Activated CD4-positive, CD25-positive, alpha-beta regulatory T cell treated with anti-CD3 and anti-CD28 coated beads, Interleukin-2, amount 50 U/mL, for 16 hours (primary cell): ENCODE measurements around the gene KCNH6.

Source experiments
- DNase-seq: peaks from one replicate; pipeline ENCODE4 v3.0.0-alpha.2; 2020; ENCODE audit warnings: low read depth, low spot score

KCNH6 gene

GRCh38 chr17:63550817-63551639 is 27.9 kb downstream of the KCNH6 start:
- no peak for DNase-seq

- DNase-seq = no peak
Observed at GRCh38 chr17:63552211-63552610, 29.1 kb downstream of the KCNH6 start.

DNA sequence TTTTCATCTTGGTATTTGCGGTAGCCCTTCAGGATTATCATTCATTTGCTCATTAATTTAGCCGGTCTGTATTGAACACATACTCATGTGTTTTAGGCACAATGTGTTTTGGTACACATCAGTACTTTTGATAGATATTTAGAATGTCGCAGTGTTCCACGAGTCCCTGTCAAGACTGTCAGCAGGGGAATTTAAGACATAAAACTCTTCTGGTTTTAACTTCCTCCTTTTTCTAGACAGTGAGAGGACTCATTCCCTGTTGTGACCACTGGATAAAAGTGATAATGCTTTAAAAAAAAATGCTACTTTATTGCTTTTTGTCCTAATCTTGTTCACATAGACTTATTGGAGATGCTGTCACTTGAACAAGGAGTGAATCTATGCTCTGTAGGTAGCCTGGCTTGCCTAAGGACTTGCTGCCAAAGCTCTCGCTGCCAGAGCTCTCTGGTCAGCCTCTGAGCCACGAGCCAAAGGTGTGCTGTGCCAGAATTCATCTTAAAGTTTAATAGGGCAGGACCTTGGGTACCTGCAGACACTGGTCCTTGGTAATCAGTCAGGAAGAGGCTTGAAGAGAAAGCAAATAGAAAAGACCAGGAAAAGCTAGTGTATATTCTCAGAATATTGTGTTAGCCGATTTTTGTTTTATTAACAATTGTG is 32.5 kb downstream of the KCNH6 start:
- DNase-seq = no peak

DNA sequence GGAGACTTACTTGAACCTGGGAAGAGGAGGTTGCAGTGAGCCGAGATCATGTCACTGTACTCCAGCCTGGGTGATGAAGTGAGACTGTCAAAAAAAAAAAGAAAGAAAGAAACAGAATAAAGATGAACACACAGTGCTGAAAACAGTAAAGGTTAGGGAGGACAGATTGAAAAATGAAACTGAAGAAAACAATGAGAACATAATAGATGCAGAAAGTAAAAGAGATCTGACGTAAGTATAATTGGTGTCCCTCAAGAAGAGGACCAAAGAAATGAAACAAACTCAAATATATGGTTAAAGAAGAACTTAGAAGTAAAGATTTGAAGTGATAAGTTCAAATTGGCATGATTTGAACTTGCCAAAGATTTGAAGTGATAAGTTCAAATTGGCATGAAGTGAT is 34.3 kb downstream of the KCNH6 start:
- no peak for DNase-seq

GRCh38 chr17:63558441-63558840 is 35.3 kb downstream of the KCNH6 start:
- DNase-seq = no peak

DNA sequence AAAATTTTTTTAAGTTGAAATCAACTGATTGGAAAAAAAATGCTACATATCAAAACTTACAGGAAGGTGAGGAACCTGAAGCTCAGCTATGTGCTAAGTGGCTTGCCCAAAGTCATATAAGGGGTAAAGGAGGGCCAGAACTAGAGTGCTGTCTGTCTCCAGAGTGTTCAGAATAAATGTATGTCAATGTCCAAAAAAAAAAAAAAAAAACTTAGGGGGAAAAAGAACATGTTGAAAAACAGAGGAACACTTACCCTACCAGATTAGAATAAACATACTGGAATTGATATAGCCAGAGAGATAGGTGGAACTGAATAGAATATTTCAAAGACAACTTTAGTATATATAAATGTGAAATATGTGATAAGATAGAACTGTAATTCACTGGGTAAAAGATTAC is 38.7 kb downstream of the KCNH6 start:
- no peak for DNase-seq

GRCh38 chr17:63563339-63563738 is 40.2 kb downstream of the KCNH6 start:
- DNase-seq = no peak

GRCh38 chr17:63564562-63564961 is 41.4 kb downstream of the KCNH6 start:
- DNase-seq = no peak

DNA sequence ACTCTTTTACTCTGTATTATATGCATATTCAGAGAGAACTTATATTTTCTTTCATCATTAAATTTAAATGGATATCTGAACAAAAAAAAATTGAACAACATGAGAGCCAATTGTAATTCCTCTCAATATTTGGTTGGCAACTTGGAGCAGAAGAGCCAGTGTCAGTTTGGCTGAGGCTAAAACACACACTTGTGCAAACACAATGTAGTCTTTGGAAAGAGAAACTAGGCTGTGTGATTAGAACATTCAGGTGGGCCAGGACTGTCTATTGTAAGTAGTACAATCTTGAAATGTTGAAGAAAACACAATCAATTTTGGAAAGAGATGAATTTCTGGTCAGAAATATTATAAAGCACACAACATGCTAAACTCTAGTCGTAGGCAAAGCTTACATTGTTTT is 44.1 kb downstream of the KCNH6 start:
- DNase-seq = no peak

DNA sequence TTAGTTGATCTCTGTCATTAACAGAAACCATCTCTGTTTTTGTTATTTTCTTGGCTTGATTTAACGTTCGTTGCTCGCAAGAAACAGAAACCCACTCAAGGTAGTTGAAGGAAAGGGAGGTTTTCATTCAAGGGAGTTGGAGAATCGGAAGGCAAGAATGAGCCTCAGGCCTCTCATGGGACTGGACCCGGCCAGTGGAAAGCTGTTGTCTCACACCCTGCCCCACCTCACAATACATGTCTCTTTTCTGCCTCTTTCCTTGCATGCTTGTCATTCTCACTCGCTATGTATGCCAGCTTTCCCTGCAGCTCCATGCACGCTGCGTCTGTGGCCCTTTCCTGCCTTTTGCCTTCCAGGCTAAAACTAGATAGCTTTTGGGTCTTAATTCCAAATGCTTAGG is 45.4 kb downstream of the KCNH6 start:
- no peak for DNase-seq

DNA sequence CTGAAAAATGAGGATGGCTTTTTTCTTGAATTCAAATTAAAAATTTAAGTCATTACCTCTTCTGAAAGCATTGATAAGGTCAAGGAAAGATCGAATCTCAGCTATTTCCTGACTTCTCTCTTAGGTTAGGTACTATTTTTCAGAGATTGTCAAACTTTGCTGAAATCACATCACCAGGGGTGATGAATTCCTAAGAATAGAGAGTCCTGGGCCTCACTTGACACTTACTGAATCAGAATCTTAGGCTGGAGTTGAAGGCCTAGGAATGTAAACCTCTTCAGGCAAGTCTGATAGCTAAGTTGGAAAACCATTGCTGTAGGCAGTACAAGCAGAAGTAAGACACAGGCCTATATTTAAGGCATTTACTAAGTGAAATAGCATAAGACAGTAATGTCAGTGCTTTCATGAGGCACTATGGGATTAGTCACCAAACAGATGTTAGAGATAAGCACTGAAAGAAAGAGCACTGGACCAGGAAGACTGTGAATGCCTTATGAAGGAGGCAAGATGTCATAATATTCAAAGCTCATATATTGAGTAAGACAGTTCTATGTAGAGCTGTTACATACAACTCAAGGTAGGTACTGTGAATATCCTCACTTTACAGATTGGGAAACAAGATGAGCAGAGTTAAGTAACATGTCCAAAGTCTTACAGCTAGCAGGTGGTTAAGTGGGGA is 48.6 kb downstream of the KCNH6 start:
- DNase-seq = no peak

DNA sequence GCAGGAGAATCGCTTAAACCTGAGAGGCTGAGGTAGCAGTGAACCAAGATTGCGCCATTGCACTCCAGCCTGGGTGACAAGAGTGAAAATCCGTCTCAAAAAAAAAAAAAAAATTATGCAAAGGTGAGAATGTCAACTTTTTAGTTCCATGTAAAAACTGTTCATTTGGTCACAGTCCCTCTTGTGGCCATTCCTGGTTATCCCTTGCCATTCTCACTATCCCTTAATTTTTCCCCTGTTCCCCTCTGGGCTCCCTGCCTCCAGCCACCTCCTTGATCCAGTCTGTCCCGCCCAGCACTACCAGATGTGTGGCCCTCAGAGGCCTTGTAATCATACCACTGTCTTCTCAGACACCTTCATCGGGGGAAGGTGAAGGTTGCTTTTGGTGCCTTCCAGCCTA is 50.5 kb downstream of the KCNH6 start:
- no peak for DNase-seq

DNA sequence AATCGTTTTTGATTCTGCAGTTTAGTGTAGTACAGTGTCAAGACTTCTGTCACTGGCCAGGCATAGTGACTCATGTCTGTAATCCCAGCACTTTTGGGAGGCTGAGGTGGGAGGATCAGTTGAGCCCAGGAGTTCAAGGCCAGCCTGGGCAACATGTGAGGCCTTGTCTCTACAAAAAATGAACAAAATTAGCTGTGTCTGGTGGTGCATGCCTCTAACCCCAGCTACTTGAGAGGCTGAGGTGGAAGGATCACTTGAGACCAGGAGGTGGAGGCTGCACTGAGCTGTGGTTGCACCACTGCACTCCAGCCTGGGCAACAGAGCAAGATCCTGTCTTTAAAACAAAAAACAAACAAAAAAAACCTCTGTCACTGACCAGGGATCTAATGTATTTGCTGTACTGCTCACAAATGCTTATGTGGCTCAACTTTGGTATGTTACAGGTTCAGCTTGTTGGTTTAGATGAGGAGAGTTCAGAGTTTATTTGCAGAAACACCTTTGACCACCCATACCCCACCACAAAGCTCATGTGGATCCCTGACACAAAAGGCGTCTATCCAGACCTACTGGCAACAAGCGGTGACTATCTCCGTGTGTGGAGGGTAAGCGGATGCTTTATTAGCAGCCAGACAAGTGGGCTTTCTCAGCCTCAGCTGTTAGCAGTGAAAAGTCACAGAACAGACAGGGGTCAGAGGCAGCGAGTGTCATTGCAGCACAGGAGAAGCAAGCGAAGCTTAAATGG is 55.0 kb downstream of the KCNH6 start:
- no peak for DNase-seq

GRCh38 chr17:63578769-63579111 is 55.6 kb downstream of the KCNH6 start:
- DNase-seq = no peak

GRCh38 chr17:63579633-63580032 is 56.5 kb downstream of the KCNH6 start:
- DNase-seq = no peak

GRCh38 chr17:63587770-63588169 is 64.6 kb downstream of the KCNH6 start:
- DNase-seq = no peak

DNA sequence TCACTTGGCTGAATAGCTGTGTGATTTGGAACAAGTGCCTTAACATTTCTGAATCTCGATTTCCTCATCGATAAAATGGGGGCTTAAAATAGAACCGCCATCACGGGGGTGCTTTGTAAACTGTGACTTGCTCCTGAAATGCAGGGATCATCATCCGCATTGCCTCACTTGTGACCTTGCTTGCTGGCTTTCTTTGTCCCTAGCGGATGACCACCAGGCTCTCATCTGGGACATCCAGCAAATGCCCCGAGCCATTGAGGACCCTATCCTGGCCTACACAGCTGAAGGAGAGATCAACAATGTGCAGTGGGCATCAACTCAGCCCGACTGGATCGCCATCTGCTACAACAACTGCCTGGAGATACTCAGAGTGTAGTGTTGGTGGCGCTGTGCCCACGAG is 65.6 kb downstream of the KCNH6 start:
- DNase-seq = no peak

DNA sequence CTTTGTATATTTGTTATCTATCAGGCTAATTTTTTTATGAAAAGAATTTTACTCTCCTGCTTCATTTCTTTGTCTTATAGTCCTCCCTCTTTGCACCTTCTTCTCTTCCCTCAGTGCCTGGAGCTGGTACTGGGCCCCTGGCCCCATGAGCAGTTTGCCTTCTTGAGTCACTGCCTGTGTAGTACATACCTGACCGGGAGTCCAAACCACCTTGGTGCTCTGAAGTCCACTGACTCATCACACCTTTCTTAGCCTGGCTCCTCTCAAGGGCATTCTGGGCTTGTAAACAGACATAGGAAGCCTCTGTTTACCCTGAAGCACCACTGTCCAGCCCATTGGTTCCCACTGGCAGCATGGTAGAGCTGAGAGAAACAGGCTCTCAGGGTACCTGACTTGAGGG is 66.5 kb downstream of the KCNH6 start:
- DNase-seq = no peak

DNA sequence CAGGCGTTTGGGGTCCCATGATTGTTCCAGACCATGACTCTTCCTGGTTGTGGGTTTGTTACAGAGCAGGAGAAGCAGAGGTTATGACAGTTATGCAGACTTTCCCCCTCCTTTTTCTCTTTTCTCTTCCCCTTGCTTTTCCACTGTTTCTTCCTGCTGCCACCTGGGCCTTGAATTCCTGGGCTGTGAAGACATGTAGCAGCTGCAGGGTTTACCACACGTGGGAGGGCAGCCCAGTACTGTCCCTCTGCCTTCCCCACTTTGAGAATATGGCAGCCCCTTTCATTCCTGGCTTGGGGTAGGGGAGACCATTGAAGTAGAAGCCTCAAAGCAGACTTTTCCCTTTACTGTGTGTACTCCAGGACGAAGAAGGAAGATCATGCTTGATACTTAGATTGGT is 69.6 kb downstream of the KCNH6 start:
- DNase-seq = no peak

DNA sequence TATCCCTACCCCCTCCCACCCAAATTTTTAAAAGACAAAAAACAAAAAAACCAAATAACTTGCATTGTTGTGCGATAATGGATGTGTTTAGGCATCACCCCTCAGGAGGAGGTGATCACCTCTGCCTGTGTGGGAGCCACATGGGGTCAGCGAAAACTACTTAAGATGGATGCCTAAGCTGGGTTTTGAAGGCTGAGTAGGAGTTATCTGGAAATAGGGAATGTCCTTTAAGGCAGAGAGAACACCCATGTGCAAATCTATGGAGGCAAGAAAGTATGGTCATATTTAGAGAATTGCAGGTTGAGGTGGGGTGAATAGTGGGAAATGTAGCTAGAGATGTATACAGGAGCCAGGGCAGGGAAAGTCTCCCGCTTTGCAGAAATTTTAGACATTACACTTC is 72.0 kb downstream of the KCNH6 start:
- no peak for DNase-seq
